Spleen (tissue), 7 donors: ENCODE results near the gene KHDC4.

ENCODE experiments used
- POLR2AphosphoS5 ChIP-seq, 3 donors: sonication (generic); formaldehyde crosslinking; IDR thresholded peaks; one replicate each; pipeline ENCODE4 v1.5.1; 2017; ENCODE audit warnings: antibody characterized with exemption in 3 of 3
- TF ChIP-seq, protein P1 (sequence below), 11 experiments: fragments of 200-600 bp in 7 of 11; fragments of 450-650 bp in 4 of 11; sonication (generic) in 4 of 11; IDR thresholded peaks in 8 of 11; conservative IDR thresholded peaks in 3 of 11; 1 replicate in 7 of 11; 2 replicates in 4 of 11; pipeline versions ENCODE4 v1.4.0 to v1.8.0; 2016 to 2021; ENCODE audit warnings: antibody characterized with exemption in 11 of 11, inconsistent platforms in 4 of 11, mild to moderate bottlenecking in 1 of 11
- donor health status: DM: no; HTN: no; CAD: no; lungs with moderate emphysema.
- donor health status: DM: no; HTN: no; CAD: no.
- donor health status: DM: no; HTN: no; CAD: no.

DNA sequence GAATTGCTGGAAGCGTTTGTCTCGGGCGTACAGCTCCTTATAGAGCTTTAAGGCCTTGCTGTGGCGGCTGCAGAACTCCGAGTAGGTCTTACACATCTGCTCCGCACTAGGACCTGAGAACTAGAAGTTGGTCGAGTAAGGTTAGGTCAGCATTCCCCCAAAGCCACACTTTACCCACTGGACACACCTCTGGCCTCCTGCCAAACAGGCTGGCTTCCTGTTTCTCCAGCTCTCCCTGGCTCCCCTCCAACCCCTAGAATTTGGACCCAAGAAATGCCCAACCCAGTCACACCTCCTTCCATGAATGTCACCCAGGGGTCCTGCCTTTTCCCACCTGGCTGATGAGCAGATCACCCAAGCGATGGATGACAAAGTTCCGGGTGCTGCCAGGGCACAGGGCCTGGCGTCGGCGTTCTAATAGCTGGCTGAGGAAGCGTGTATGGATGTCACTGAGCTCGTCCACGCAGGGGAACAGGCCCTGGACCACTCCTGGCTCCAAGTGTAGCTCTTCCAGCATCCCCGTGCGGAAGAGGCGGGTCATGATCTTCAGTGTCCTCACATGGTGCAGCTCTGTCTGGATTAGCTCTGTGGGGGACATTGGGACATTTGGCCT is 28.5 kb upstream of the KHDC4 start:
- TF ChIP-seq, protein P1, sequence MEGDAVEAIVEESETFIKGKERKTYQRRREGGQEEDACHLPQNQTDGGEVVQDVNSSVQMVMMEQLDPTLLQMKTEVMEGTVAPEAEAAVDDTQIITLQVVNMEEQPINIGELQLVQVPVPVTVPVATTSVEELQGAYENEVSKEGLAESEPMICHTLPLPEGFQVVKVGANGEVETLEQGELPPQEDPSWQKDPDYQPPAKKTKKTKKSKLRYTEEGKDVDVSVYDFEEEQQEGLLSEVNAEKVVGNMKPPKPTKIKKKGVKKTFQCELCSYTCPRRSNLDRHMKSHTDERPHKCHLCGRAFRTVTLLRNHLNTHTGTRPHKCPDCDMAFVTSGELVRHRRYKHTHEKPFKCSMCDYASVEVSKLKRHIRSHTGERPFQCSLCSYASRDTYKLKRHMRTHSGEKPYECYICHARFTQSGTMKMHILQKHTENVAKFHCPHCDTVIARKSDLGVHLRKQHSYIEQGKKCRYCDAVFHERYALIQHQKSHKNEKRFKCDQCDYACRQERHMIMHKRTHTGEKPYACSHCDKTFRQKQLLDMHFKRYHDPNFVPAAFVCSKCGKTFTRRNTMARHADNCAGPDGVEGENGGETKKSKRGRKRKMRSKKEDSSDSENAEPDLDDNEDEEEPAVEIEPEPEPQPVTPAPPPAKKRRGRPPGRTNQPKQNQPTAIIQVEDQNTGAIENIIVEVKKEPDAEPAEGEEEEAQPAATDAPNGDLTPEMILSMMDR (IDR thresholded peaks at IDR 0.05 in 8 of 11, conservative IDR thresholded peaks at IDR 0.05 in 3 of 11) = no peak
- peak in 2 of 3 donors; percentile 54 to 68 for TF ChIP-seq POLR2AphosphoS5 (IDR thresholded peaks at IDR 0.05)
